ENCODE results near the gene ESRP2. TPM values are rescaled to one million over a fixed set of nuclear protein-coding genes. Genes with fewer than 3 reads are reported as not detected.

ESRP2 gene
- total and polyA plus RNA-seq, 2 donors (not counting 3 experiments of a cell fraction or from before 2014, with no cell fraction given) = 0.57 to 0.66 TPM

GRCh38 chr16:68223072-68223471 is 12.9 kb downstream of the ESRP2 start:
- no peak for FAIRE-seq
- Histone ChIP-seq H3K27ac (ENCODE audit: insufficient read depth, low read depth, low read length) (no peak overlapping the region), H3K27me3 (ENCODE audit: control insufficient read depth in 2 of 2, insufficient read depth in 2 of 2, low read length in 2 of 2) (no peaks in the 10 kb centered on the region), H3K9ac (replicated peaks; ENCODE audit: extremely low read depth, insufficient read depth, low read length) (no peak overlapping the region), H3K4me3 (replicated peaks in 1 of 3; ENCODE audit: insufficient read depth in 1 of 3, low read depth in 1 of 3, low read length in 3 of 3) (no peak overlapping the region), H4K20me1 (replicated peaks; ENCODE audit: control insufficient read depth, extremely low read depth, insufficient read depth, low read length) (peaks cover 3% of the 10 kb centered on the region), H3K9me3 (replicated peaks; ENCODE audit: control insufficient read depth, insufficient read depth, low read length) (no peaks in the 10 kb centered on the region), H3K36me3 (ENCODE audit: control insufficient read depth in 2 of 2, extremely low read depth in 1 of 2, insufficient read depth in 2 of 2, low read length in 2 of 2) (no peaks in the 10 kb centered on the region), H3K79me2 (ENCODE audit: control insufficient read depth, insufficient read depth, low read length) (no peaks in the 10 kb centered on the region), H3K4me1 (ENCODE audit: control insufficient read depth, extremely low read depth, insufficient read depth, low read length) (no peaks in the 10 kb centered on the region), H3K9me1 (replicated peaks; ENCODE audit: control insufficient read depth, extremely low read depth, insufficient read depth, low read length) (no peaks in the 10 kb centered on the region), H3K4me2 (ENCODE audit: insufficient read depth, low read length) (no peak overlapping the region), H2AFZ (ENCODE audit: low read depth, low read length) (no peak overlapping the region)
- POLR2A ChIA-PET = no interaction called here
- intact Hi-C loops (cut with micrococcal nuclease) (no loop called here), dilution Hi-C loops (cut with MboI; ENCODE audit: extremely low pct_ligation_motif_present, low sequenced_read_pairs) (no loop called here)
- BruUV-seq (replicated peaks) = no TSS peak
- TF ChIP-seq GATA2 (IDR thresholded peaks at IDR 0.05; ENCODE audit: insufficient read depth, insufficient read length, low read depth, low read length) (no peak), EZH2 (IDR thresholded peaks at IDR 0.05; ENCODE audit: borderline replicate concordance, low read depth, low read length, severe bottlenecking) (no peak), JUN (IDR thresholded peaks at IDR 0.05; ENCODE audit: borderline replicate concordance, insufficient read depth, insufficient read length, low read depth) (no peak), POLR2AphosphoS5 (IDR thresholded peaks at IDR 0.05; ENCODE audit: insufficient read depth, low read depth, low read length) (no peak), CTCF (IDR thresholded peaks at IDR 0.05; ENCODE audit: extremely low read depth in 1 of 2, insufficient read depth in 1 of 2, low read depth in 1 of 2, low read length in 2 of 2) (no peak), MYC (IDR thresholded peaks at IDR 0.05; ENCODE audit: low read depth, low read length) (no peak), MAX (IDR thresholded peaks at IDR 0.05; ENCODE audit: insufficient read depth, insufficient read length) (no peak), FOS (IDR thresholded peaks at IDR 0.05; ENCODE audit: borderline replicate concordance, insufficient read depth, low read length) (no peak), POLR2A (IDR thresholded peaks at IDR 0.05; ENCODE audit: low read depth, low read length) (no peak)
- CTCF ChIA-PET = no interaction called here
- no peak for DNase-seq (ENCODE audit: low read depth, low spot score)
